Activated T-cell treated with anti-CD3 and anti-CD28 coated beads, Interleukin-2, amount 50 U/mL, for 72 hours (primary cell): Measurements from ENCODE around the gene C9orf85. TPM values are rescaled to one million over a fixed set of nuclear protein-coding genes. Genes with fewer than 3 reads are reported as not detected.
"Not testable (repeated sequence)": the region's sequence is repeated elsewhere in the genome, so short reads cannot be mapped to it uniquely, and the experiment has no call there.

Experiments used
- ATAC-seq, 2 donors: fragments of 150-1000 bp; cut with Tn5 transposase; replicated peaks in 1 of 2; 2 replicates each; pipeline ENCODE4 v1.10.0; 2021; ENCODE audit warnings: moderate library complexity in 2 of 2, mild to moderate bottlenecking in 1 of 2
- DNase-seq, 2 donors: peaks; one replicate each; pipeline ENCODE4 v3.0.0; 2021 to 2022; ENCODE audit warnings: mixed read lengths in 1 of 2
- H3K27ac Mint-ChIP-seq: one replicate; pipeline ENCODE4 v1.8.0; 2022; ENCODE audit warnings: mild to moderate bottlenecking, moderate library complexity, mixed read lengths
- H3K27me3 Mint-ChIP-seq: one replicate; pipeline ENCODE4 v1.8.0; 2022; ENCODE audit warnings: low read depth, mixed read lengths
- H3K36me3 Mint-ChIP-seq, 2 donors: one replicate each; pipeline ENCODE4 v1.8.0; 2022; ENCODE audit warnings: mixed read lengths in 2 of 2, mild to moderate bottlenecking in 1 of 2; ENCODE audit not compliant: insufficient read depth in 2 of 2
- H3K4me1 Mint-ChIP-seq: one replicate; pipeline ENCODE4 v1.8.0; 2022; ENCODE audit warnings: low read depth, mixed read lengths
- H3K4me3 Mint-ChIP-seq, 2 donors: one replicate each; pipeline ENCODE4 v1.8.0; 2022; ENCODE audit warnings: mild to moderate bottlenecking in 2 of 2, mixed read lengths in 2 of 2, moderate library complexity in 2 of 2
- H3K9me3 Mint-ChIP-seq, 2 donors: one replicate each; pipeline ENCODE4 v1.8.0; 2022; ENCODE audit warnings: mixed read lengths in 2 of 2
- total RNA-seq, 2 donors: library from RNA; stranded (reverse); gene quantifications; one replicate each; pipeline ENCODE4 v1.2.3, GENCODE V29; 2022

C9orf85 gene
- total RNA-seq, 2 donors from 2014 or later: 13.5 to 14.1 TPM

GRCh38 chr9:71936066-71936465 is 24.6 kb downstream of the C9orf85 start:
- no peak overlapping the region for H3K27ac Mint-ChIP-seq
- no peak overlapping the region for H3K4me3 Mint-ChIP-seq

GRCh38 chr9:71937070-71937625 is 25.7 kb downstream of the C9orf85 start:
- H3K36me3 Mint-ChIP-seq: peaks cover 0 to 5% of the 10 kb centered on the region in 2 donors
- H3K4me1 Mint-ChIP-seq: peaks cover 6% of the 10 kb centered on the region
- ATAC-seq (no peak), DNase-seq (no peak)
- no peak overlapping the region for H3K27ac Mint-ChIP-seq
- no peaks in the 10 kb centered on the region for H3K27me3 Mint-ChIP-seq
- no peak overlapping the region for H3K4me3 Mint-ChIP-seq
- H3K9me3 Mint-ChIP-seq: no peaks in the 10 kb centered on the region

More at GRCh38 chr9:71936066-71936465, 24.6 kb downstream of the C9orf85 start:
- H3K27me3 Mint-ChIP-seq: no peaks in the 10 kb centered on the region
- H3K36me3 Mint-ChIP-seq: peaks cover 0 to 5% of the 10 kb centered on the region in 2 donors
- DNase-seq (no peak), ATAC-seq (no peak)
- H3K9me3 Mint-ChIP-seq: no peaks in the 10 kb centered on the region
- peaks cover 6% of the 10 kb centered on the region for H3K4me1 Mint-ChIP-seq

GRCh38 chr9:71937898-71938297 is 26.5 kb downstream of the C9orf85 start:
- ATAC-seq (no peak), DNase-seq (no peak)
- H3K9me3 Mint-ChIP-seq: no peaks in the 10 kb centered on the region
- peaks cover 0 to under 1% of the 10 kb centered on the region in 2 donors for H3K36me3 Mint-ChIP-seq
- H3K27ac Mint-ChIP-seq: no peak overlapping the region
- peaks cover 6% of the 10 kb centered on the region for H3K4me1 Mint-ChIP-seq
- H3K27me3 Mint-ChIP-seq: no peaks in the 10 kb centered on the region
- H3K4me3 Mint-ChIP-seq: no peak overlapping the region

GRCh38 chr9:71941060-71941568 is 29.7 kb downstream of the C9orf85 start:
- Mint-ChIP-seq H3K36me3 (no peaks in the 10 kb centered on the region), H3K27me3 (no peaks in the 10 kb centered on the region), H3K4me1 (peaks cover 6% of the 10 kb centered on the region), H3K9me3 (no peaks in the 10 kb centered on the region), H3K27ac (no peak overlapping the region), H3K4me3 (no peak overlapping the region)
- no peak for ATAC-seq
- no peak for DNase-seq

- no peaks in the 10 kb centered on the region for H3K36me3 Mint-ChIP-seq
- no peaks in the 10 kb centered on the region for H3K27me3 Mint-ChIP-seq
- ATAC-seq: no peak
- no peaks in the 10 kb centered on the region for H3K9me3 Mint-ChIP-seq
- no peak overlapping the region for H3K27ac Mint-ChIP-seq
- no peak for DNase-seq
- H3K4me3 Mint-ChIP-seq: no peak overlapping the region
- H3K4me1 Mint-ChIP-seq: peaks cover 5% of the 10 kb centered on the region
Observed at GRCh38 chr9:71941998-71942567, 30.6 kb downstream of the C9orf85 start.

GRCh38 chr9:71944754-71945375 is 33.4 kb downstream of the C9orf85 start:
- DNase-seq (no peak), ATAC-seq (no peak)
- Mint-ChIP-seq H3K27me3 (no peaks in the 10 kb centered on the region), H3K36me3 (no peaks in the 10 kb centered on the region), H3K9me3 (no peaks in the 10 kb centered on the region), H3K4me1 (no peaks in the 10 kb centered on the region), H3K27ac (no peak overlapping the region), H3K4me3 (no peak overlapping the region)

- H3K4me3 Mint-ChIP-seq, ATAC-seq, DNase-seq, H3K27ac Mint-ChIP-seq, H3K4me1 Mint-ChIP-seq, H3K36me3 Mint-ChIP-seq, H3K27me3 Mint-ChIP-seq, H3K9me3 Mint-ChIP-seq: not testable (repeated sequence)
Observed at GRCh38 chr9:71954652-71955051, 43.2 kb downstream of the C9orf85 start.

GRCh38 chr9:71955300-71955915 is 44.0 kb downstream of the C9orf85 start:
- DNase-seq (no peak), ATAC-seq (no peak)
- Mint-ChIP-seq H3K36me3 (no peaks in the 10 kb centered on the region), H3K9me3 (no peaks in the 10 kb centered on the region), H3K4me3 (no peak overlapping the region), H3K27ac (no peak overlapping the region), H3K27me3 (no peaks in the 10 kb centered on the region), H3K4me1 (peaks cover 5% of the 10 kb centered on the region)

- Mint-ChIP-seq H3K36me3 (peaks cover 7 to 22% of the 10 kb centered on the region in 2 donors), H3K27me3 (no peaks in the 10 kb centered on the region), H3K4me1 (no peaks in the 10 kb centered on the region), H3K27ac (no peak overlapping the region), H3K4me3 (no peak overlapping the region), H3K9me3 (peaks cover 3 to 4% of the 10 kb centered on the region in 2 donors)
- ATAC-seq (no peak), DNase-seq (no peak)
Observed at GRCh38 chr9:71962328-71962727, 50.9 kb downstream of the C9orf85 start.

- ATAC-seq: not testable (repeated sequence)
- peaks cover 8 to 11% of the 10 kb centered on the region in 2 donors for H3K9me3 Mint-ChIP-seq
Observed at GRCh38 chr9:71963471-71963996, 52.1 kb downstream of the C9orf85 start.

GRCh38 chr9:71965403-71965802 is 54.0 kb downstream of the C9orf85 start:
- Mint-ChIP-seq H3K27me3 (no peaks in the 10 kb centered on the region), H3K4me1 (no peaks in the 10 kb centered on the region), H3K27ac (no peak overlapping the region), H3K4me3 (no peak overlapping the region), H3K9me3 (peaks cover 12 to 15% of the 10 kb centered on the region in 2 donors), H3K36me3 (peaks cover 16 to 43% of the 10 kb centered on the region in 2 donors)
- no peak for ATAC-seq
- DNase-seq: no peak

More at GRCh38 chr9:71963471-71963996, 52.1 kb downstream of the C9orf85 start:
- peaks cover 11 to 33% of the 10 kb centered on the region in 2 donors for H3K36me3 Mint-ChIP-seq
- H3K4me1 Mint-ChIP-seq, H3K27me3 Mint-ChIP-seq, H3K4me3 Mint-ChIP-seq, H3K27ac Mint-ChIP-seq, DNase-seq: not testable (repeated sequence)

- H3K9me3 Mint-ChIP-seq: peaks cover 12 to 15% of the 10 kb centered on the region in 2 donors
- DNase-seq (no peak), ATAC-seq (no peak)
- no peaks in the 10 kb centered on the region for H3K4me1 Mint-ChIP-seq
- H3K27me3 Mint-ChIP-seq: no peaks in the 10 kb centered on the region
- peaks cover 16 to 43% of the 10 kb centered on the region in 2 donors for H3K36me3 Mint-ChIP-seq
- H3K4me3 Mint-ChIP-seq: no peak overlapping the region
- no peak overlapping the region for H3K27ac Mint-ChIP-seq
Observed at GRCh38 chr9:71966601-71967000, 55.2 kb downstream of the C9orf85 start.

GRCh38 chr9:71968541-71969090 is 57.2 kb downstream of the C9orf85 start:
- Mint-ChIP-seq H3K27ac (no peak overlapping the region), H3K4me3 (no peak overlapping the region), H3K9me3 (peaks cover 12 to 15% of the 10 kb centered on the region in 2 donors), H3K27me3 (no peaks in the 10 kb centered on the region), H3K4me1 (no peaks in the 10 kb centered on the region), H3K36me3 (peaks cover 16 to 40% of the 10 kb centered on the region in 2 donors)
- DNase-seq (no peak), ATAC-seq (no peak)
